ENCODE measurements around the gene GRIP2. TPM values are rescaled to one million over a fixed set of nuclear protein-coding genes. Genes with fewer than 3 reads are reported as not detected.
A peak's percentile ranks its signal among the peaks of the same experiment; 100 is the strongest.

GRIP2 gene
- total RNA-seq, 1 donor from 2014 or later: 37.0 TPM

DNA sequence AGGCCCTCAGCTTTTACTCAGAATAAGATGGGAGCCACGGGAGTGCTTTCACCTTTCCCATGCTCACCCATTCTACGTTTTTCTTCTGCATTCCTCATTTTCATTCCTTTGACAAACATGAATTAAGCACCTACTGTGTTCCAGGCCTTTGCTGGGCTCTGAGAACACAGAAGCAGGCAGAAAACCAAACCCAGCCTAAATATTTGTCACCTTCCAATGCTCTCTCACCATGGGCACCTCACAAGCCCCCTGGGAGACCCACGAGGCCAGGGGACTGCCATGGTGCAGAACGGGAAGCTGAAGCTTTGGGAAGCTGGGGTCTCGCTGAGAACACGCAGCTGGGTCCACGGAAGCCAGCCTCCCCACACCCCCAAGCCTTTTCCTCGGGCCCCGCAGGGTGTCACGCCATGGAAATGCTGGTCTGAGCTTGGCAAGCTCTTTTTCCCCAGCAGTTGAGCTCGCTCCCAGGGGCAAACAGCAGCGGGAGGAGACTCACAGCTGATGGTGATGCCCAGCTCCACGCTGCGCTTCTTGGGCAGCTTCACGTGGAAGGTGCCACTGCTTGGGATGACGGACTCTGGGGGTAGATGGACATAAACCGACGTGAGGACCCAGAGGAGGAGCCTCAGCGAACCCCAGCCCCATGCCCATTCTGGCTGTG, 27.7 kb downstream of the GRIP2 start:
- DNase-seq (no peak), ATAC-seq (no peak)
- intact Hi-C loops (cut with micrococcal nuclease): no loop called here

DNA sequence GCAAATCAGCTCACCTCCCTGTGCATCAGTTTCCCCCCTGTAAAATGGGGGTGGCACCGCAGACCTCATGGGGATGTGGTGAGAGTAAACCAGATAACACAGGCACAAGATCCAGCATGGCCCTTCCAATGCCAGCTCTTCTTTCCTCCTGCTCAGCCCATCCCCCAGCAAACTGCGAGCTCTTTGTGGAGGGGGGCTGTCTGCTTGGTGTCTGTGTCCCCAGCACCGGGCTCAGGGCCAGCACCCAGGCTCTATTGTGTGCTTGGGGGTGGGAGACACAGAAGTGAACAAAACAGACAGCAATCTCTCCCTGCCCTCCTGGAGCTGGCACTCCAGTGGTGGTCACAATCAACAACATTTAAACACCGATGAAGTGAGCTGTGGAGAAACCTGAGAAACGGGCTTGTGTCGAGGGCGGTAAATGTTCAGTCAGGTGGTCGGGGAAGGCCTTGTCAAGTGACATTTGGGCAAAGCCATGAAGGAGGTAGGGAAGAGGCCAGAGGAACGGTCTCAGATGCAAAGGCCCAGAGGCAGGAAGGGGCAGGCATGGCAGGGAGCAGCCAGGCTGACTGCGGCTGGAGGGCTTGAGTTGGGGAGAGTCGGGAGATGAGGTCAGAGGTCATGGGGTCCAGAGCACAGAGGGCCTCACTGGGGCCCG, 28.4 kb downstream of the GRIP2 start:
- DNase-seq (no peak), ATAC-seq (no peak)
- intact Hi-C loops (cut with micrococcal nuclease): no loop called here

- ATAC-seq (no peak), DNase-seq (no peak)
- intact Hi-C loops (cut with micrococcal nuclease): no loop called here
Measured at GRCh38 chr3:14510838-14511622, 29.1 kb downstream of the GRIP2 start.

DNA sequence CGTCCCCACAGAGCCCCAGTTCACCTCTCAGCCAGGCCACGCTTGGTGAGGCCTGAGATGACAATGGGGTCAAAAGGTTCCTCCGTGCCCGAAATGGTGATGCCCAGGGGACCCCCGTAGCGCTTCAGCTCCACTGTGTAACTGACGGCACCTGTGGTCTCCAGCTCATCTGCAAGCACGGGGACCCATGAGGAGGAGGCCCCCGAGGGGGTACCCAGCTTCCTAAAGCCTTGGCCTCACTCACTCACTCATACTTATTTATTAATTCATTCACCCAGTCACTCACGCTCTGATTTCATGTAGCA, 30.4 kb downstream of the GRIP2 start:
- no peak for ATAC-seq
- no peak for DNase-seq
- intact Hi-C loops (cut with micrococcal nuclease): loop anchor here (5.0 kb wide), 1 partner anchor 38 kb away; no protein-coding TSS in a partner anchor

DNA sequence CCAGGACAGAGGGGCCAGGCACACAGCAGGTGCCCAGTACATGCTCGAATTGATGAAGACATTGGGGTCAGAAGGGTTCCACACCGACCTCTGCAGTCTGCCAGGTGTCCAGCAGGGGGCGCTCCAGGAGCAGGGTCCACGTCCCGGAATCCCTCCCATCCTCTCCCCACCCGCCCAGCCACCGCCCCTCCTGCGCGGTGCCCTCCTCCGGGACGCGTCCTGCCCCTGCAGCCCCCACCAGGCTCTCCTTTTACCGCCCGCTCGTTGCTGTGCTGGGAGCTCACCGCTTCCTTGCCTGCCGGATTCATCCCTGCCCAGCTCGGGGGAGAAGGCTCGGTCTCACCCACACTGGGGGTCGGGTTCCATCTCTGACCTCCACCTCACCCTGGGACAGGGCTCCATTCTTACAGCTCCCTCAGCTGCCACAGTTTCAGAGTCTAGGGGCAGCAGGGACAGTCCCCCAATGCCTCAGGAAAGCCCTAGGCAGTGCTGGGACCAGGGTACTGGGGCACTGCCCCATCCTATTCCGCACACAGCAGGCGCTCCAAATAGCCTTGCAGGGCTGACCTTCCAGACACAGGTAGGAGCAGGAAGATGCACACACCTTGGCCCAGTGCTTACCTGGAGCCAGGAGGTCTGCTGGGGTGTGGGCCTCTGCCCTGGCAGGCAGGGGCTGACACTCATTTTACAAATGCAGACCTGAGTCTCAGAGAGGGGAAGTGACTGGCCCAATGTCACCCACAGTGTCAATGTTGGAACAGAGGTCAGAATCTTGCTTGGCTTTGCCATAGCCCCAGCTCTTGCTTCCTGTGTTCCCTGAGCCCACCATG, 31.0 kb downstream of the GRIP2 start:
- ATAC-seq (peak; percentile 78), DNase-seq (peak; percentile 84)
- intact Hi-C loops (cut with micrococcal nuclease): loop anchor here (5.0 kb wide), 1 partner anchor 38 kb away; no protein-coding TSS in a partner anchor

GRCh38 chr3:14508505-14508819, 31.7 kb downstream of the GRIP2 start:
- no peak for ATAC-seq
- intact Hi-C loops (cut with micrococcal nuclease): loop anchor here (5.0 kb wide), 1 partner anchor 39 kb away; no protein-coding TSS in a partner anchor
- DNase-seq: no peak

- no peak for DNase-seq
- intact Hi-C loops (cut with micrococcal nuclease): loop anchor here (5.0 kb wide), 1 partner anchor 39 kb away; no protein-coding TSS in a partner anchor
- ATAC-seq: no peak
Measured at GRCh38 chr3:14507757-14508504, 32.2 kb downstream of the GRIP2 start.

GRCh38 chr3:14507305-14507741, 32.8 kb downstream of the GRIP2 start:
- intact Hi-C loops (cut with micrococcal nuclease): loop anchor here (5.0 kb wide), 1 partner anchor 40 kb away; no protein-coding TSS in a partner anchor
- DNase-seq (no peak), ATAC-seq (no peak)

DNA sequence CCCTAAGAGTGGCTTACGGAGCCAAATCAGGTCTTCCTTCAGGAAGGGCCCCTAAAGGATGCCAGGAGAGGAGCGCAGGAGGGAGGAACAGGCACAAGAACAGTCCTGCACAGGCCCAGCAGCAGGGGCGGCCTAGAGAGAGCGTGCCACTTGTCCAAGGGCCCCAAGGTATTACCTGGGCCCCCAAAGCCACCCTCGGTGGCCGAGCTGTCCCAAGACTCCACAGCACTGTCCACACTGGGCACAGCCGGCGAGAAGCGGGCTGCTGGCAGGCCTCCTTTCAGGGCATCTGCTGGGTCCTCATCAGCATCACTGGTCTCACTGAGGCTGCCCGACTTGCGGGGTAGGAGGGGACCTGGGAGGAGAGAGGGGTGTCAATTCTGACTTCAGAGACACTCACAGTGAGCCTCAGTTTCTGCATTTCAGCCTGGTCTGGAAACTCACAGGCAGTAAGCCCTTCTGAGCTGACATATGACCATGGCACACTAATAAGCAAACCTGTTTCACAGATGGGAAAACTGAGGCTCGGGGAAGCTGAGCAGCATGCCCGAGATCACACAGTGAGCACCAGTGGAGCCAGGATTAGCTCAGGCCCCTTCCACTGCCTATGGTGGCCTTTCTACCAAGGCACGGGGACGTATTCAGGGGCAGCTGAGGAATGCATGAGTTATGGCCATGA, 33.4 kb downstream of the GRIP2 start:
- intact Hi-C loops (cut with micrococcal nuclease): loop anchor here (5.0 kb wide), 1 partner anchor 41 kb away; no protein-coding TSS in a partner anchor
- DNase-seq (no peak), ATAC-seq (no peak)

DNA sequence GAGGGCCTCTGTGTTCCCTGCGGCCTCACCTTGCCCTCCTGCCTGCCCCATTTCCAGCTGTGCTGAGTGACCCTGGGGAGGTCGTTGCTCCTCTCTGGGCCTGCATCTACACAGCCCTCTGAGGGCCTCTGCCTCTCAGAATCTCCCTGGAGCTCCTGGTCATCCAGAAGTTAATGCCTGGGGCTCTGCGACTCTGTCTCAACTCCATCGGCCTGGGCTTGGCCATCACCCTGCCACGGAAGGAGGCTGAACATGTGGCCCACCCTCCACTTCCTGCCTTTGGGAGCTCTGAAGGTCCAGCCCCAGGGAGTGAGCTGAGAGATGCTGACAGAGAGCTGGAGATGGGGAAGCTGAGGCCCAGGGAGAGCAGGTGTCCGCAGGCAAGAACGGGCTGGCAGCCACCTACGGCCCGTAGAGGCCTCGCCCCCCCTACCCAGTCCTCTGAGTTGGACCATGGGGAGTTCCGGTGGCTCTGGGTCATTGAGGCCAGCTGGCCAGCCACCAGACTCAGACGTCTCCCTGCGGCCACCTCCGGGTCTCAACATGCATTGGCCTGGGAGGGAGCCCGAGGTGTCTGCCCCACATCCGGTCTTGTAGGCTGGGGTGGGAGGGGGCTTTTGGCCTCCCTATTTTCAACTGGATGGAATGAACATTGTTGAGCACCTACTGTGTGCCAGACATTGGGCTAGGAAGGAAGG, 34.2 kb downstream of the GRIP2 start:
- intact Hi-C loops (cut with micrococcal nuclease): loop anchor here (5.0 kb wide), 1 partner anchor 41 kb away; no protein-coding TSS in a partner anchor
- no peak for DNase-seq
- ATAC-seq: no peak

DNA sequence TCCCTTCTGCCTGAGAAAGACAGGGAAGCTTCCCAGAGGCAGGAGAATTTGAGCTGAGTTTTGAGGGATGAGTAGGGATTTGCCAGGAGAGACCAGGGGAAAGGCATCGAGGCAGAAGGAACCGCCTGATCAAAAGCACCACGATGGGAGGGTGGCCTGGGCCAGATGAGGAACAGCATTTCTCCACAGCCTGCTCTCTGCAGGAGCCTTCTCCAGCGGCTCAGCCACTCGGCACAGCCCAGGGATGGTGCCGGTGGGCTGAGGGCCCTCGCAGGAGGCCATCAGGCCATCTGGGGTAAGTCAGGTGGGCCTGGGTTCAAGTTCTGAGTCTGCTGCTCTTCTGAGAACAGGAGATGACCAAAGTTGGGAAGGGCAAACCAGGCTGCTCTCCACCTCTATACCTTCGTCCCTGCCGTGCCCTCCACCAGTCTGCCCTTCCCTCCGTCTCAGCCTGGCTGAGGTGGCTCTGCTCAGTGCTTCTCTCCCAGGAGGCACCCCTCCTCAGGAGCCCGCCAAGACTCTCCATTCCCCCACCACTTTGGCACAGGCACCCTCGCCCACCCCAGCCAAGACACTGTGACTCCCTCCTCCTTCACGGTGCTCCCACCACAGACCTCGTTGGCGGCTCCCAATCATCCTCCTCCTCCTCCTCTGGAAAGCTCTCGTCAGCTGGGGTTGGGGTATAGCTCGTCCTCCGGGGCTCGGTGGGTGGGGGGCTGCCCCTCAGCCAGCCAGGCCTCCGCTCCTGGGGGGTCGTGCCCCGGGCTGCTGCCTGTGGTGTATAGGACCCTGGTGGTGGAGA, 34.9 kb downstream of the GRIP2 start:
- ATAC-seq: no peak
- DNase-seq: no peak
- intact Hi-C loops (cut with micrococcal nuclease): loop anchor here (5.0 kb wide), 1 partner anchor 42 kb away; no protein-coding TSS in a partner anchor

GRCh38 chr3:14503706-14504065, 36.5 kb downstream of the GRIP2 start:
- ATAC-seq (no peak), DNase-seq (no peak)
- intact Hi-C loops (cut with micrococcal nuclease): no loop called here

DNA sequence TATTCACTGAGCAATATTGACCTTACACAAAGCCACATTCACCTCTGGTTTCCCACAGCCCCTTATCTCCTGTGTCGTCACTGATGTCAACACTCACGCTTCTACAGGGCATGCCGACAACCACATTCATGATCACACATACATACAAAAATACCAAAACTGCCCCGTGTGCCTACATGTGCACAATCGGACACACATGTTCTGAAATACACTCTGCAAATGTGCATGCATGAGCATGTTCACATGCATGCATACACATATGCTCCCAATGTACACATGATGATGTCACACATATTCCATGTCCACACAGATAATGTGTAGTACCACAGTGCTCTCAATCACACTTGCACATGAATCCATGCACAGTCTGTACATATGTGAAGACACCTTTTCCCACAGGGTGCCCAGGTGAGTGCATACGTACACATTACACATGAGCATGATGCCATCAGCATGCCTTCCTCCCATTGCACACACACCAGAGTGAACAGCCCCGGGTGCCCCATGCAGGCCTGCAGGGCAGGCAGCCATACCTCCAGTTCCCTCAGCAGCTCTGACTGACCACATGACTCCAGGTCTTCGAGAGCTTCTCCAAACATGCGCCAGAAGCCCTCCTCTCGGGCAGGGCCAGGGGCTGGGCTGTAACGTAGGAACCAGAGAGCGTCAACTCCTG, 37.0 kb downstream of the GRIP2 start:
- ATAC-seq (no peak), DNase-seq (no peak)
- intact Hi-C loops (cut with micrococcal nuclease): no loop called here

DNA sequence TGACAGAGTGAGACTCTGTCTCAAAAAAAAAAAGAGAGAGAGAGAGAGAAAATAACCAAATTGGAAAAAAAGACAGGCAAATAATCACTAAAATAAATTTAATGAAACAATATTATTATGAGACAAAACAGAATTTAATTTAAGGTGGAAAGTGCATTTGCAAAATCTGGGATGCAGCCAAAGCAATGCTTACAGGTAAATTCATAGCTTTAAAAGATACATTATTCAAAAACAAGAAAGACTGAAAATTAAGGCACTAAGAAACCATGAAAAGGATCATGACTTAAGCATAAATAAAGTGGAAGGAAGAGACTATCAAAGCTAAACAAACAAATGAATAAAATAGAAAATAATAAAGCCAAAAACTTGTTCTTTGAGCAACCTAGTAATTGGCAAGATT, 37.7 kb downstream of the GRIP2 start:
- ATAC-seq (no peak), DNase-seq (no peak)
- intact Hi-C loops (cut with micrococcal nuclease): no loop called here

DNA sequence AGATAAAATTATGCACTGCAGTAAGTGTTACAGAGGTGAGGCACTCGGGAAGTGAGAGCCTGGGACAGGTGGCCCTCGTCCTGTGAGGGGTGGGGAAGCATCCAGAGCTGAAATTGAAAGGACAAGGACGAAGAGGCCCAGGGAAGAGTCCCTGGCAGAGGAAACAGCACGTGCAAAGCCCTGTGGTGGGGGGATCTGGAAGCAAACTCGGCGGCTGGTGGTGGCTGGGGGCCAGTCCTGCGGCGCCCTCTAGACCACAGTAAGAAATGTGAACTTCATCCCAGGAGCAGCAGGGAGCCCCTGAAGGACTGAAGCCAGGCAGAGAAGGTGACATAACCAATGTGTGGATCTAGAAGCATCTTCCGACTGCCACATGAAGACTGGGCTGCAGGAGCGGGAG, 42.8 kb downstream of the GRIP2 start:
- DNase-seq (no peak), ATAC-seq (no peak)
- intact Hi-C loops (cut with micrococcal nuclease): no loop called here

GRCh38 chr3:14496351-14496750, 43.8 kb downstream of the GRIP2 start:
- intact Hi-C loops (cut with micrococcal nuclease): no loop called here
- ATAC-seq: no peak

More at GRCh38 chr3:14496351-14496750, 43.8 kb downstream of the GRIP2 start:
- no peak for DNase-seq
